Activated CD8-positive, alpha-beta memory T cell treated with anti-CD3 and anti-CD28 coated beads, Interleukin-2, amount 50 U/mL, for 1 hour (primary cell): ENCODE measurements around the gene TRO.

Experiments used
- DNase-seq: peaks from one replicate; pipeline ENCODE4 v3.0.0-alpha.2; 2020; ENCODE audit errors: extremely low read depth

The TRO gene, protein sequence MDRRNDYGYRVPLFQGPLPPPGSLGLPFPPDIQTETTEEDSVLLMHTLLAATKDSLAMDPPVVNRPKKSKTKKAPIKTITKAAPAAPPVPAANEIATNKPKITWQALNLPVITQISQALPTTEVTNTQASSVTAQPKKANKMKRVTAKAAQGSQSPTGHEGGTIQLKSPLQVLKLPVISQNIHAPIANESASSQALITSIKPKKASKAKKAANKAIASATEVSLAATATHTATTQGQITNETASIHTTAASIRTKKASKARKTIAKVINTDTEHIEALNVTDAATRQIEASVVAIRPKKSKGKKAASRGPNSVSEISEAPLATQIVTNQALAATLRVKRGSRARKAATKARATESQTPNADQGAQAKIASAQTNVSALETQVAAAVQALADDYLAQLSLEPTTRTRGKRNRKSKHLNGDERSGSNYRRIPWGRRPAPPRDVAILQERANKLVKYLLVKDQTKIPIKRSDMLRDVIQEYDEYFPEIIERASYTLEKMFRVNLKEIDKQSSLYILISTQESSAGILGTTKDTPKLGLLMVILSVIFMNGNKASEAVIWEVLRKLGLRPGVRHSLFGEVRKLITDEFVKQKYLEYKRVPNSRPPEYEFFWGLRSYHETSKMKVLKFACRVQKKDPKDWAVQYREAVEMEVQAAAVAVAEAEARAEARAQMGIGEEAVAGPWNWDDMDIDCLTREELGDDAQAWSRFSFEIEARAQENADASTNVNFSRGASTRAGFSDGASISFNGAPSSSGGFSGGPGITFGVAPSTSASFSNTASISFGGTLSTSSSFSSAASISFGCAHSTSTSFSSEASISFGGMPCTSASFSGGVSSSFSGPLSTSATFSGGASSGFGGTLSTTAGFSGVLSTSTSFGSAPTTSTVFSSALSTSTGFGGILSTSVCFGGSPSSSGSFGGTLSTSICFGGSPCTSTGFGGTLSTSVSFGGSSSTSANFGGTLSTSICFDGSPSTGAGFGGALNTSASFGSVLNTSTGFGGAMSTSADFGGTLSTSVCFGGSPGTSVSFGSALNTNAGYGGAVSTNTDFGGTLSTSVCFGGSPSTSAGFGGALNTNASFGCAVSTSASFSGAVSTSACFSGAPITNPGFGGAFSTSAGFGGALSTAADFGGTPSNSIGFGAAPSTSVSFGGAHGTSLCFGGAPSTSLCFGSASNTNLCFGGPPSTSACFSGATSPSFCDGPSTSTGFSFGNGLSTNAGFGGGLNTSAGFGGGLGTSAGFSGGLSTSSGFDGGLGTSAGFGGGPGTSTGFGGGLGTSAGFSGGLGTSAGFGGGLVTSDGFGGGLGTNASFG (N-terminal part only)

DNA sequence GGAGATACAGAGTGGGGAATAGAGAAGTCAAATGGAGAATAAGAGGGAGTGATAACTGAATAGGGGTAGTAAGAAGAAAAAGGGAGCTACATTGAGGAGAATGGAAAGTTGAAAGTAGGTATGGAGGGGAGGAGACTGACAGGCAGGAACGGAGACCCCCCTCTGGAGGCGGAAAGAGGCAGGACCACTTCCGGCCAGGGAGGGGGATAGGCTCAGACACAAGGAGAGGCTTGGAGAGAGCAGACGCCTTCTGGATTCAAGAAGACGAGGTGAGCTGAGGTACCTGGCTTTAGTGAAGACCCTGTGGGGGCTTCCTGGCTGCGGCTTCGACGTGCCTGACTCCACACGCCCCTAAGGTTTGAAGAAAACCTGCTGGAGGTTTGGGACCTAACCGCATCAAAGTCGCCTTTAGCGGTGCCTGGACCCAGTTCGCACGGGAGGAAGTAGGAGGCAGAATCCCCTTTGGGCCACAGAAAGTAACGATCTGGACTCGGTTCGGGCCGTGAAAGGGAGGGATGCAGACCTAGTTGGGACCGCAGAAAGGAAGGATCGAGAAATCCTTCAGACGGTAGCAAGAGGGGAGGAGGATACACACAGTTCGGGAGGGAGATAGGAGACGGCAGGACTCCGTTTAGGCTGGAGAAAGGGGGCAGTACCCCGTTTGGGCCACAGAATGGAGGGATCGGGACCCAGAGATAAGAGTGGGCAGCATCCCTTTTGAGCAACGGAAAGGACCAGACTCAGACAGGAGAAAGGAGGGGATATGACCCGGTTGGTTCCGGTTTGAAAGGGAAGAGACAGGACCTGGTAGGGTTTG is at the start of gene TRO:
Gene TRO, plus strand, starts transcription at position 215 of the 817 bp plus-strand sequence. CDS start 1,423 bp downstream, outside the sequence.
- DNase-seq = no peak

DNA sequence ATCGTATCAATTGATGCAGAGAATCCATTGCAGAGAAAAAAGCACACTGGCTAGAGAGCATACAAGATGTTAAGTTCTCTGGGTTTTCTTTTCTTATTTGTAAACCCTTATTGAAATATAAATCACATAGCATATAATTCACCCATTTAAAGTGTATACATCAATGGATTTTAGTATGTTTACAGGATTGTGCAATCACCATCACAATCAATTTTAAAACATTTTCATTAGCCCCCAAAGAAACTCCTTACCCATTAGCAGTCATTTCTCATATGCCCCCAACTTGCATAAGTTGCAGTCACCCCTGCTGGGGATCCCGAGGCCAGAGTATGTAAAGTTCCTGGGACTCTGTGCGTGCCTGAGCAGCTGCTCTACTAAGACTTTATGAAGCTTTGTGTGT is 34.9 kb upstream of the TRO start:
- DNase-seq = no peak

DNA sequence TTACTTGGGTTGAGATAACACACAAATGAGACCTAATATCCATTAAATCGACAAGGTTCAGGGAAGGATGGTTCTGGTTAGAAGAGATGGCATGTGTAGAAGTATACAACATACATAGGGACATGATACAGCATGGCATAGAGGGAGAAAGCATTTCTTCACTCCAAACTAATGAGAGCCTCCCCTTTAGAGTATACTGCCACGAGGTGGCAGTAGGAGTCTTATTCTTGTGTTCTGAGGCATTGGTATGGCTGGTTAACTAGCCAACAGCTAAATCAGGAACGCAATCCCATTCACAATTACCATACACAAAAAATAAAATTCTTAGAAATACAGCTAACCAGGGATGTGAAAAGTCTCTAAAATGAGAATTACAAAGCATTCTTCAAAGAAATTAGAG is 29.1 kb upstream of the TRO start:
- no peak for DNase-seq

DNA sequence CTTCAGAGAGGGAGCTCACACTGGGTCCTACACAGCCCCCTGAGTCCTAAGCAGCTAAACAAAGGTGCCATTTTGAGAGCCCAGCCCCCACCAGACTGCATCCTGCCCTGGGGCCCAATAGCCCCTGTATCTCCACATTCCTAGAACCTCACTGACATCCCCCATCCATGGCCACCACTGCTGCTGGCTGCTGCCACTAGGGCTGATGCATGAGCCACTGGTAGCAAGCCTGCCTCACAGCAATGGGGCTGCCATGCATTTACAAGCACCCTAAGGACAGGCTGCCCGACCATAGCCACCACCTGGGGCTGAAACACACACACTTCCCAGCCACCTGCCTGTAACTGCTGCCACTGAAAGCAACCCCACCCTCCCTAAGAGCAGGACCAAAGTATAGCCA is 26.5 kb upstream of the TRO start:
- no peak for DNase-seq

DNA sequence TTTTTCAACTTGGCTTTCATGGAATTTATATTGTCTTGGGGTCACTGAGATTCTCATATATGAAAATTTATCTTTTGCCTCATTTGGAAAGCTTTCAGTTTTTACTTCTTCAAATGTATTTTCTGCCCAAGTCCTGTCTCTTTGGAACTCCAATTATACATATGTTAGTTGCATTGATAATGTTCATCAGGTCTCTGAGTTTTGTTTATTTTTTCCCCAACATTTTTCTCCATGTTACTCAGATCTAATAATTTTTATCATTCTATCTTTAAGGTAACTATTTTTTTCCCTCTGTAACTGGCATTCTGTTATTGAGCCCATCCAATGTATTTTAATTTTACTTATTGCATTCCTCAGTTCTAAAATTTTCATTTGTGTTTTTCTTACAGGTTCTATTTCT is 10.7 kb upstream of the TRO start:
- no peak for DNase-seq

DNA sequence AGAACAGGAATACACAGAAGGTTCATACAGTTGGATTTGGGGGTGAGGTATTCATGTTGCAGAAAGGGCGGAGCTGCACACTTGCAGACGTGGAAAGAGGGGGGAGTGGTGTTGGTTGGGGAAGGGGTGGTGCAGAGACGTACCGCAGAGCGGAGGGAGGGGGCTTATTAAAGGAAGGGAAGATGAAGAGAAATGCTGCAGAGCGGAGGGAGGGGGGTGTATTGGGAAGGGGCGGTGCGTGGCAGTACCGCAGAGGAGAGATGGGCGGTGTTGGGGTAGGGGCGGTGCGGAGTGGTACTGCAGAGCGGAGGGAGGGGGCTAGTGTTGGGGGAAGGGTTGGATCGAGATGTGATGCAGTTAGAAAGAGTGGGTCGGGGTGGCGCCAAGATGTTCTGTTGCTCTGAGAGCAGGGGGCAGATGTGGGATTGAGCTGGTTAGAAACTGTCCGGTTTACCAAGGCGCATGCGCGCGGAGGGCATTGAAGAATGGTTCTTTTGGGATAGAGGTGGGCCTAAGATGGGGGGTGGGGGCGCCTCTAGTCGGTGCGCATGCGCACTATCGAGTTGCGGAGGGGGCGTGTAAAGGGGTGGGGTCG is 900 bp downstream of the TRO start:
- peak; percentile 18 for DNase-seq

DNA sequence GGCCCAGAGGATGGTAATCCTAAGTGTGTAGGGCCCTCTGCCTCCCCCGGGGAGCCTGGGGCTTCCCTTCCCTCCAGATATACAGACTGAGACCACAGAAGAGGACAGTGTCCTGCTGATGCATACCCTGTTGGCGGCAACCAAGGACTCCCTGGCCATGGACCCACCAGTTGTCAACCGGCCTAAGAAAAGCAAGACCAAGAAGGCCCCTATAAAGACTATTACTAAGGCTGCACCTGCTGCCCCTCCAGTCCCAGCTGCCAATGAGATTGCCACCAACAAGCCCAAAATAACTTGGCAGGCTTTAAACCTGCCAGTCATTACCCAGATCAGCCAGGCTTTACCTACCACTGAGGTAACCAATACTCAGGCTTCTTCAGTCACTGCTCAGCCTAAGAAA is 1.9 kb downstream of the TRO start:
- DNase-seq = no peak

DNA sequence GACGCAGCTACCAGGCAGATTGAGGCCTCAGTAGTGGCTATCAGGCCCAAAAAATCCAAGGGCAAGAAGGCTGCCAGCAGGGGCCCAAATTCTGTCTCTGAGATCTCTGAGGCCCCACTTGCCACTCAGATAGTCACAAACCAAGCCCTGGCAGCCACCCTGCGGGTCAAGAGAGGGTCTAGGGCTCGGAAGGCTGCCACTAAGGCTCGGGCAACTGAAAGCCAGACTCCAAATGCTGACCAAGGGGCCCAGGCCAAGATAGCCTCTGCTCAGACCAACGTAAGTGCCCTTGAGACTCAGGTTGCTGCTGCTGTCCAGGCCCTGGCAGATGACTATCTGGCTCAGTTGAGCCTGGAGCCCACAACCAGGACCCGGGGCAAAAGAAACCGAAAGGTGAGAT is 2.8 kb downstream of the TRO start:
- DNase-seq = no peak

DNA sequence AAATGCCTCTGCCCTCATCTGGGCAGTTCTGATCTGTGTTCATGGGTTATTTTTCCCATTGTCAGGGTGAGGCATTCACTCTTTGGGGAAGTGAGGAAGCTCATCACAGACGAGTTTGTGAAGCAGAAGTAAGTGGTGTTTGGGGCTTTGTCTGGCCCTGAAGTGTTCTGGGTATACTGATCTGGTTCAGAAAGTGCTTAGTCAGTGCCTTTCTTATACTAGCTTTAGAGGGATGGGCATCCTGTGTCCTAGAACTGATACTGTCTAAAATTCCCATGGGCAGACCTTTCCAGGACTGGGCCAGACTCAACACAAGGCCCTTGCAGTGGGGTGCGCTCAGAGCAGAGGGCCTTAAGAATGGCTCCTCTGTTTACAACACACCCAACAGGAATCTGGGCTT is 6.4 kb downstream of the TRO start:
- DNase-seq = no peak

DNA sequence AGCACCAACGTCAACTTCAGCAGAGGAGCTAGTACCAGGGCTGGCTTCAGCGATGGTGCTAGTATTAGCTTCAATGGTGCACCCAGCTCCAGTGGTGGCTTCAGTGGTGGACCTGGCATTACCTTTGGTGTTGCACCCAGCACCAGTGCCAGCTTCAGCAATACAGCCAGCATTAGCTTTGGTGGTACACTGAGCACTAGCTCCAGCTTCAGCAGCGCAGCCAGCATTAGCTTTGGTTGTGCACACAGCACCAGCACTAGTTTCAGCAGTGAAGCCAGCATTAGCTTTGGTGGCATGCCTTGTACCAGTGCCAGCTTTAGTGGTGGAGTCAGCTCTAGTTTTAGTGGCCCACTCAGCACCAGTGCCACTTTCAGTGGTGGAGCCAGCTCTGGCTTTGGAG is 8.3 kb downstream of the TRO start:
- DNase-seq = no peak

DNA sequence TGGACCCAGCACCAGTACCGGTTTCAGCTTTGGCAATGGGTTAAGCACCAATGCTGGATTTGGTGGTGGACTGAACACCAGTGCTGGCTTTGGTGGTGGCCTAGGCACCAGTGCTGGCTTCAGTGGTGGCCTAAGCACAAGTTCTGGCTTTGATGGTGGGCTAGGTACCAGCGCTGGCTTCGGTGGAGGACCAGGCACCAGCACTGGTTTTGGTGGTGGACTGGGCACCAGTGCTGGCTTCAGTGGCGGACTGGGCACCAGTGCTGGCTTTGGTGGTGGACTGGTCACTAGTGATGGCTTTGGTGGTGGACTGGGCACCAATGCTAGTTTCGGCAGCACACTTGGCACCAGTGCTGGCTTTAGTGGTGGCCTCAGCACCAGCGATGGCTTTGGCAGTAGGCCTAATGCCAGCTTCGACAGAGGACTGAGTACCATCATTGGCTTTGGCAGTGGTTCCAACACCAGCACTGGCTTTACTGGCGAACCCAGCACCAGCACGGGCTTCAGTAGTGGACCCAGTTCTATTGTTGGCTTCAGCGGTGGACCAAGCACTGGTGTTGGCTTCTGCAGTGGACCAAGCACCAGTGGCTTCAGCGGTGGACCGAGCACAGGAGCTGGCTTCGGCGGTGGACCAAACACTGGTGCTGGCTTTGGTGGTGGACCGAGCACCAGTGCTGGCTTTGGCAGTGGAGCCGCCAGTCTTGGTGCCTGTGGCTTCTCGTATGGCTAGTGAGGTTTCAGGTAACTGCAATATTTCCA is 9.8 kb downstream of the TRO start:
- no peak for DNase-seq

DNA sequence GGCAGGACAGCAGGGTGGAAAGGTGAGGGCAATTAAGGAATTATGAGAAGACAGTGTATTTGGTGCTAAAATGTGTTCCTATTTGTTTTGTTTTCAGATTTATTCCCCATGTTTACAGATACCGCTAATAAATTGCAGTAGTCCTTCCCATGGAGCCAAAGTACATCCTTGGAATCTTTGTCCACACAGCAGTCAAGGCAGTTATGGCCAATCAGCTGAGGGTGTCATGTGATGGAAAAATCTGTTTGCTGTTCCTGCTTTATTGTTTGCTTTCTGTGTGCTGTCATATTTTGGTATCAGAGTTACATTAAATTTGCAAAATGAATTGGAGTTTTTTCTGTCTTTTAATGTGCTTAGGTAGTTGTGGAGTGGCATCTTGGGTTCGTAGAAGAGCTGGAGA is 10.5 kb downstream of the TRO start:
- no peak for DNase-seq

DNA sequence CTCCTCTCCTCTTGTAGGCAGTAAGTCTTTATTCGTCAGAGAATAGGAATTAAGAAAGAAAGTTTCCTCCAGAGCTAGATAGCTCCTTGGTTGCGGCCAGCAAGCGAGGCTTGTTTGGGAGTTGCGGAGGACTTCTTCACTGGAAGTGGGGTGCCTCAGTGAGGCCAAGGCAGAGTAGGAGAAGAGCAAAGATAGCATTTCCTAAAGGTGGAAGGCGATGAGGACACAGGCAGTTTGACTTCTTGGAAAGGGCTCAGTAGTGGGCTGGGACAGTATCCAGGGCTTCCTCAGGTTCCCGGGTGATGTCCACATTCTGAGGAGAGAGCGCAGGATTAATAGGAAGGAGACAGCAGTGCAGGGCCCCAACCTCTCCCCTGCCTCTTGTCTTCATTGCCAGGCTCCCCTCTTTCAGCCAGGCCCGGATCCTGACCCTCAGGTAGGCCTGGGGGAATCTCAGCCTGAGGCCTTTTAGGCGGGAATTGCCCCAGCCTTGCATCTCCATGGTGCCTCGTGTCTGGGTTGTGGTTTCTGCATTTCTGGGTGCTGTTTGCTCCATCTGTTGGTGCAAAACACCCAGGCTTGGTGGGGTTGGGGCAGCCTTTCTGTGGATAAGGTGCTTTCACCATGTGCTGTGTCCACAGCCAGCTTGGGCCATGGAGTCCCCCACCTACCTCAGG is 12.7 kb downstream of the TRO start:
- DNase-seq = no peak

DNA sequence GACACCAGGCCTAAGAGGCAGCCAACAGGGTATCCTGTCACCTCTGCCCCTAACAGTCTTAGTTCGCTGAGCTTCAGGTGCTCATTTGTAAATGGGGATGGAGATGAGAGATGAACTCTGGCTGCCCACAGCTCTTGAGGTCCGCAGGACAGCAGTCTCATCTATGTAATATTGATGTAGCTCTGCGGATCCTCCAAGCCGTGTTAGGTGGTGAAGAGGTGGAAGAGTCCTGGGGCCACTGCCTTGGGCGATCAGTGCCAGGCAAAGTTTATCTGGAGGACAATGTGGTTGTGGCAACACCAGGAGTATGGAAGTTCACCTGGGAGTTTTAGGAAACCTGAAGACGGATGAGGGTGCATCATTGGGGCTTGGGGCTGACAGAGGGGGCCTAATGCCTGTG is 13.4 kb downstream of the TRO start:
- no peak for DNase-seq

DNA sequence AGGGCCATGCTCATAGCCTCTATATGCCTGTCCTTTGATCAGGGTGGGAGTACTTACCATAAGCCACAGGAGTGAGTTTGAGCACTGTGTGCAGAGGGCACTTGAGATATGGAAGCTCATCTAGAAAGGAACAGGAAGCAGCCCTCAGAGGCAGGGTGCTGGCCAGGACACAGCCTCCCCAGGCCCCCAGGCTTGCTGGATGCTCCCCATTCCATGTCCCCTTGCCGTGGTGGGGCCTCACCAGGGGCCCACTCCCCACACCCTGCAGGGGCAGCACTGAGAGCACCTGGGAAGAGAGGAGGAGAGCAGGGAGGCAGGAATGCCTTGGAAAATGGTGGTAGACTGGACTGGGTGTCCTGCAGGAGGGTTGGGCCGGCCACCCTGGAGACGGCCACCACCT is 14.3 kb downstream of the TRO start:
- no peak for DNase-seq

DNA sequence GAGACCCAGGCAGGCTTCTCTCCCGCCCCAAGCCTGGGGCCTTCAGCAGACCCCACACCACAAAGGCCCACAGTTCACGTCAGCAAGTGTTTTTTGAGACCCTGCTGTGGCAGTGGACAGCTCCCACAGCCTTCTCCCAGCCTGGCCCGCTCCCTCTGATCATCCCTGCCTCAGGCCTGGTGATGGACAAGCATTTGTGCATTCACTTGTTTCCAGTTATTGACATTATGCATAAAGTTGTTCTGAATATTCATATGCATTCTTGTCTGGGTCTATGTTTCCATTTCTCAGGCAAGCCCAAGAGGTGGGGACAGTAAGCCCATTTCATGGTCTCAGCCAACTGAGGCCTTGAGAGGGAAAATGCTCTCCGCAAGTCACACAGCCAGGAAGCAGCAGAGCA is 14.7 kb downstream of the TRO start:
- DNase-seq = no peak

DNA sequence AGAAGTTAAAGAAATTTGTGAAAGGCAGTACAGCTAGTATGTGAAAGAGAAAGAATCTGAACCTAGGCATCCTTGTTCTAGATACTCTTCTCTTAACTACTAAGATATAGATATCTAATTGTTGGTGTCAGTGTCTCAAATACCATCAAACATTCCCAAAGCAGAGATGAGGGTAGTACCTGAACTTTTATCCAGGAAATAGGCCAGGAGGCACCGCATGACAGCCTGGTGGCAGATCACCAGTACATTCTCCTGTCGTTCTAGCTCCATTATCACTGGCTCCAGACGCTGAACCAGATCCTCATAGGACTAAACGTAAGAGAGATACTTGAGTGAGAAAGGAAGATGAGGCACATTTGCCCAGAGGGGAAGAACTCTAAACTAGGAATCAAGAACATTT is 16.8 kb downstream of the TRO start:
- no peak for DNase-seq

DNA sequence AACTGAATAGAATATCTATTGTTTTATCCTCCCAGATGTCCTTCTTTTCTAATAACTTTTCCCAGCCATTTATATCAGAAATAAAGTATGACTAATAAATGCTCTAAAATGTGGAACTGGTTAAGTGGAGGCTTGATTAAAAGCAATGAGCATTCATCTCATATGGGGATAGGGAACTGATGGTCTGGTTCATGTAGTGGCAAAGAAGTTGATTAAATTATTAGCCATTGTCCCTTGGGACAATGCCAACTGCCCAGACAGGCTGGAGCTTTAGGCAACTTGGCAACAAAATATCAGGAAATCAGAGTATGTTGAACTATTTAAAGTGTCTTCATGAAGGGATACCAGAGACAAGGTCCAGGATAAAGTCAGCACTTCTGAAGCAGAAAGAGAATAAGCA is 24.2 kb downstream of the TRO start:
- no peak for DNase-seq

DNA sequence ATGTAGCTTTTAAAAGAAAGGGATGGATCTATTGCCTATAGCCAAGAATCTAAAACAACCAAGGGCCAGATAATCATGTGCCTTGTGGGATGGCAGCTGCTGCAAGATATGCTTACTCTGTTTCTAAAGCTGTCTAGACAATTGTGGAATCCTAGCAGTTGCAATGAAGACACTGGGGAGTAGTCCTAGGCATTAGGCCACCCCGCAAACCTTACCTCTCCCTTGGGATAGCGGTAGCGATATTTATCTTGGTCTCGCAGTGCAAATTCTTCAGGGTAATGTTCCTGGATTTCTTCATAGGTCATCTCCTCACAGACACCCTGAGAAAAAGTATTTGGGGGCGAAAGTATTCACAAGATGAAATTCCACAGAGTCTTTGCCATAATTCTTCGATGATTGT is 24.6 kb downstream of the TRO start:
- no peak for DNase-seq
